ENCODE data around the gene ZHX3.

The ZHX3 gene

GRCh38 chr20:41317546-41318270, at the start of gene ZHX3:
TSS of gene ZHX3 (minus strand) at chr20:41317731. CDS start at chr20:41204916, 112,815 bp downstream.
- DNase-seq (ENCODE audit: low read depth in 3 of 3) = peak; percentile 88 to 98 (median 93)

GRCh38 chr20:41367393-41367695, 49.8 kb upstream of the ZHX3 start:
- DNase-seq (ENCODE audit: low read depth in 3 of 3) = no peak

GRCh38 chr20:41366546-41367392, 49.2 kb upstream of the ZHX3 start, which contains the start of gene EMILIN3:
TSS of gene EMILIN3 (minus strand) at chr20:41366818. CDS start at chr20:41366634, 184 bp downstream.
- DNase-seq (ENCODE audit: low read depth in 3 of 3) = no peak

GRCh38 chr20:41365777-41366545, 48.4 kb upstream of the ZHX3 start:
- DNase-seq (ENCODE audit: low read depth in 3 of 3) = no peak

GRCh38 chr20:41364967-41365765, 47.6 kb upstream of the ZHX3 start:
- DNase-seq (ENCODE audit: low read depth in 3 of 3) = no peak

- DNase-seq (ENCODE audit: low read depth in 3 of 3) = no peak
Measured at GRCh38 chr20:41364236-41364855, 46.8 kb upstream of the ZHX3 start.

GRCh38 chr20:41363601-41364000, 46.1 kb upstream of the ZHX3 start:
- DNase-seq (ENCODE audit: low read depth in 3 of 3) = no peak

GRCh38 chr20:41362748-41363140, 45.2 kb upstream of the ZHX3 start:
- no peak for DNase-seq (ENCODE audit: low read depth in 3 of 3)

GRCh38 chr20:41361757-41362747, 44.5 kb upstream of the ZHX3 start:
- no peak for DNase-seq (ENCODE audit: low read depth in 3 of 3)

GRCh38 chr20:41360831-41361756, 43.6 kb upstream of the ZHX3 start:
- DNase-seq (ENCODE audit: low read depth in 3 of 3) = no peak

GRCh38 chr20:41359541-41360011, 42.0 kb upstream of the ZHX3 start:
- DNase-seq (ENCODE audit: low read depth in 3 of 3) = no peak

- DNase-seq (ENCODE audit: low read depth in 3 of 3) = no peak
Measured at GRCh38 chr20:41358717-41359116, 41.2 kb upstream of the ZHX3 start.

GRCh38 chr20:41358230-41358629, 40.7 kb upstream of the ZHX3 start:
- no peak for DNase-seq (ENCODE audit: low read depth in 3 of 3)

GRCh38 chr20:41357424-41358163, 40.1 kb upstream of the ZHX3 start:
- DNase-seq (ENCODE audit: low read depth in 3 of 3) = no peak

- DNase-seq (ENCODE audit: low read depth in 3 of 3) = no peak
Measured at GRCh38 chr20:41356951-41357350, 39.4 kb upstream of the ZHX3 start.

- no peak for DNase-seq (ENCODE audit: low read depth in 3 of 3)
Measured at GRCh38 chr20:41355598-41356203, 38.2 kb upstream of the ZHX3 start.

- DNase-seq (ENCODE audit: low read depth in 3 of 3) = no peak
Measured at GRCh38 chr20:41355192-41355591, 37.7 kb upstream of the ZHX3 start.

Data from stimulated activated CD4-positive, alpha-beta T cell treated with anti-CD3 and anti-CD28 coated beads, TNF-alpha, amount 100 ng/mL, for 48 hours (primary cell).